ENCODE results near the gene PDXK. TPM values are rescaled to one million over a fixed set of nuclear protein-coding genes. Genes with fewer than 3 reads are reported as not detected.

The PDXK gene
- polyA plus RNA-seq, 1 of the 3 experiments (the other 2 are of a cell fraction): 85.7 TPM

- Histone ChIP-seq H3K79me2 (ENCODE audit: insufficient read depth) (no peaks in the 10 kb centered on the region), H3F3A (replicated peaks; ENCODE audit: insufficient read depth) (no peaks in the 10 kb centered on the region), H2AFZ (ENCODE audit: low read depth) (no peak overlapping the region), H3K4me1 (ENCODE audit: control insufficient read depth in 1 of 2, insufficient read depth in 2 of 2, low read depth in 1 of 2, low read length in 1 of 2) (no peaks in the 10 kb centered on the region; a peak in 1 of 4 replicates), H3K4me2 (no peak overlapping the region), H3K27me3 (ENCODE audit: insufficient read depth) (no peaks in the 10 kb centered on the region), H3K9me3 (no peaks in the 10 kb centered on the region), H3K36me3 (replicated peaks in 1 of 2; ENCODE audit: control insufficient read depth in 1 of 2, insufficient read depth in 2 of 2, low read length in 1 of 2) (peaks cover 0 to 31% of the 10 kb centered on the region in 2 experiments), H3K9ac (no peak overlapping the region), H3K9me2 (no peaks in the 10 kb centered on the region), H3K27ac (ENCODE audit: low read depth in 2 of 2, low read length in 1 of 2) (no peak overlapping the region), H4K20me1 (ENCODE audit: insufficient read depth) (no peaks in the 10 kb centered on the region), H3K4me3 (ENCODE audit: low read depth in 2 of 2, low read length in 1 of 2) (no peak overlapping the region)
- ChIA-PET CTCF (interaction anchor here (0.8 to 1.1 kb wide), 2 partner anchors 9 to 27 kb away, joined by 3 to 5 read pairs; partner anchors contain the start of gene RRP1), POLR2A (no interaction called here)
- 99% methylated on average over 9 of the region's 15 CpGs for WGBS (ENCODE audit: low lambda C conversion rate)
- TF ChIP-seq SMC3 (IDR thresholded peaks at IDR 0.05; ENCODE audit: low read depth, low read length) (no peak), EP300 (IDR thresholded peaks at IDR 0.05; ENCODE audit: borderline replicate concordance in 1 of 2, low read depth in 1 of 2, low read length in 1 of 2) (no peak), ELF1 (IDR thresholded peaks at IDR 0.05) (no peak), TAF1 (IDR thresholded peaks at IDR 0.05; ENCODE audit: borderline replicate concordance, low read depth, low read length) (no peak)
- TF ChIP-seq, protein P1, sequence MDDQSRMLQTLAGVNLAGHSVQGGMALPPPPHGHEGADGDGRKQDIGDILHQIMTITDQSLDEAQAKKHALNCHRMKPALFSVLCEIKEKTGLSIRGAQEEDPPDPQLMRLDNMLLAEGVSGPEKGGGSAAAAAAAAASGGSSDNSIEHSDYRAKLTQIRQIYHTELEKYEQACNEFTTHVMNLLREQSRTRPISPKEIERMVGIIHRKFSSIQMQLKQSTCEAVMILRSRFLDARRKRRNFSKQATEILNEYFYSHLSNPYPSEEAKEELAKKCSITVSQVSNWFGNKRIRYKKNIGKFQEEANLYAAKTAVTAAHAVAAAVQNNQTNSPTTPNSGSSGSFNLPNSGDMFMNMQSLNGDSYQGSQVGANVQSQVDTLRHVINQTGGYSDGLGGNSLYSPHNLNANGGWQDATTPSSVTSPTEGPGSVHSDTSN (IDR thresholded peaks at IDR 0.05): no peak
- no peak for DNase-seq
Measured at GRCh38 chr21:43762303-43763128, 43.6 kb downstream of the PDXK start.

- no peak overlapping the region for H3K27ac ChIP-seq (ENCODE audit: low read depth in 2 of 2, low read length in 1 of 2)
- no peaks in the 10 kb centered on the region for H4K20me1 ChIP-seq (ENCODE audit: insufficient read depth)
- peaks cover 0 to 2% of the 10 kb centered on the region in 2 experiments; a peak in 2 of 4 replicates for H3K4me1 ChIP-seq (ENCODE audit: control insufficient read depth in 1 of 2, insufficient read depth in 2 of 2, low read depth in 1 of 2, low read length in 1 of 2)
- H3K36me3 ChIP-seq (replicated peaks in 1 of 2; ENCODE audit: control insufficient read depth in 1 of 2, insufficient read depth in 2 of 2, low read length in 1 of 2): peaks cover 0 to 16% of the 10 kb centered on the region in 2 experiments
- no peak for DNase-seq
- CTCF ChIA-PET: no interaction called here
- H3K27me3 ChIP-seq (ENCODE audit: insufficient read depth): no peaks in the 10 kb centered on the region
- no peak overlapping the region for H3K4me2 ChIP-seq
- no peak overlapping the region for H3K4me3 ChIP-seq (ENCODE audit: low read depth in 2 of 2, low read length in 1 of 2)
- POLR2A ChIA-PET: interaction anchor here (0.6 kb wide), 1 partner anchor 178 kb away, joined by 4 read pairs; no protein-coding TSS in a partner anchor
- H3K9me3 ChIP-seq: no peaks in the 10 kb centered on the region
- TF ChIP-seq RXRA (IDR thresholded peaks at IDR 0.05; ENCODE audit: borderline replicate concordance, low read depth) (no peak), CTCF (IDR thresholded peaks at IDR 0.05) (no peak), FOXM1 (IDR thresholded peaks at IDR 0.05; ENCODE audit: low read depth) (no peak), ELF1 (IDR thresholded peaks at IDR 0.05) (no peak), RAD21 (IDR thresholded peaks at IDR 0.05; ENCODE audit: low read length) (no peak), CHD2 (IDR thresholded peaks at IDR 0.05; ENCODE audit: low read length, partially characterized antibody) (no peak), EP300 (IDR thresholded peaks at IDR 0.05; ENCODE audit: borderline replicate concordance in 1 of 2, low read depth in 1 of 2, low read length in 1 of 2) (no peak), TCF12 (IDR thresholded peaks at IDR 0.05) (no peak)
- TF ChIP-seq, protein P2, sequence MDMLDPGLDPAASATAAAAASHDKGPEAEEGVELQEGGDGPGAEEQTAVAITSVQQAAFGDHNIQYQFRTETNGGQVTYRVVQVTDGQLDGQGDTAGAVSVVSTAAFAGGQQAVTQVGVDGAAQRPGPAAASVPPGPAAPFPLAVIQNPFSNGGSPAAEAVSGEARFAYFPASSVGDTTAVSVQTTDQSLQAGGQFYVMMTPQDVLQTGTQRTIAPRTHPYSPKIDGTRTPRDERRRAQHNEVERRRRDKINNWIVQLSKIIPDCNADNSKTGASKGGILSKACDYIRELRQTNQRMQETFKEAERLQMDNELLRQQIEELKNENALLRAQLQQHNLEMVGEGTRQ (IDR thresholded peaks at IDR 0.05; ENCODE audit: borderline replicate concordance, low read depth, low read length): no peak
- no peak overlapping the region for H2AFZ ChIP-seq (ENCODE audit: low read depth)
- H3K9me2 ChIP-seq: no peaks in the 10 kb centered on the region
- no peaks in the 10 kb centered on the region for H3K79me2 ChIP-seq (ENCODE audit: insufficient read depth)
- 93% methylated on average over 10 of the region's 10 CpGs for WGBS (ENCODE audit: low lambda C conversion rate)
- H3F3A ChIP-seq (replicated peaks; ENCODE audit: insufficient read depth): no peaks in the 10 kb centered on the region
- no peak overlapping the region for H3K9ac ChIP-seq
Measured at GRCh38 chr21:43763901-43764523, 45.1 kb downstream of the PDXK start.

Data from SK-N-SH (cell line).